A673 (cell line): ENCODE measurements around the gene GSG1L.

Source experiments
- EZH2 ChIP-seq: fragments of 200-600 bp; sonication (generic); IDR thresholded peaks from 2 replicates; pipeline ENCODE4 v1.6.1; 2017; ENCODE audit warnings: borderline replicate concordance, low read depth, mild to moderate bottlenecking, mixed read lengths, antibody characterized with exemption, low read length; ENCODE audit not compliant: poor library complexity, severe bottlenecking
- TF ChIP-seq, protein P1 (sequence below): fragments of 300-800, 200-600 bp; sonication (generic); conservative IDR thresholded peaks from 2 replicates; pipeline ENCODE4 v1.5.1; 2017; ENCODE audit warnings: low read depth, mild to moderate bottlenecking, antibody characterized with exemption, low read length, moderate library complexity, mixed read lengths

DNA sequence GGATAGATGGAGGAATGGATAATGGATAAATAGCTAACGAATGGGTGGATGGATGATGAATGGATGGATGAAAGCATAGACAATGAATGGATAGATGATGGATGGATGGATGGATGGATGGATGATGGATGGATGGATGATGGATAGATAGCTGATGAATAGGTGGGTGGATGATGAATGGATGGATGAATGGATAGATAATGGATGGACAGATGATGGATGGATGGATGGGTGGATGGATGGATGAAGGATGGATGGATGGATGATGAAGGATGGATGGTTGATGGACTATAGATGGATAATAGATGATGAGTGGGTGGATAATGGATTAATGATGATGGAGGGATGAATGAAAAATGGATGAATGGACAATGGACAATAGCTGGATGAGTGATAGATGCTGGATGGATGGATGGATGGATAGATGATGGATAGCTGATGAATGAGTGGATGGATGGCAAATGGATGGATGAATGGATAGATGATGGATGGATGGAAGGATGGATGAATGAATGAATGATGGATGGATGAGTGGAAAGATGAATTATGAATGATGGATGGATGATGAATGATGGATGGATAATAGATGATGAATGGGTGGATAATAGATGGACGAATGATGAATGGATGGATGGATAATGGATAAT is 273.8 kb downstream of the GSG1L start:
- TF ChIP-seq, protein P1, sequence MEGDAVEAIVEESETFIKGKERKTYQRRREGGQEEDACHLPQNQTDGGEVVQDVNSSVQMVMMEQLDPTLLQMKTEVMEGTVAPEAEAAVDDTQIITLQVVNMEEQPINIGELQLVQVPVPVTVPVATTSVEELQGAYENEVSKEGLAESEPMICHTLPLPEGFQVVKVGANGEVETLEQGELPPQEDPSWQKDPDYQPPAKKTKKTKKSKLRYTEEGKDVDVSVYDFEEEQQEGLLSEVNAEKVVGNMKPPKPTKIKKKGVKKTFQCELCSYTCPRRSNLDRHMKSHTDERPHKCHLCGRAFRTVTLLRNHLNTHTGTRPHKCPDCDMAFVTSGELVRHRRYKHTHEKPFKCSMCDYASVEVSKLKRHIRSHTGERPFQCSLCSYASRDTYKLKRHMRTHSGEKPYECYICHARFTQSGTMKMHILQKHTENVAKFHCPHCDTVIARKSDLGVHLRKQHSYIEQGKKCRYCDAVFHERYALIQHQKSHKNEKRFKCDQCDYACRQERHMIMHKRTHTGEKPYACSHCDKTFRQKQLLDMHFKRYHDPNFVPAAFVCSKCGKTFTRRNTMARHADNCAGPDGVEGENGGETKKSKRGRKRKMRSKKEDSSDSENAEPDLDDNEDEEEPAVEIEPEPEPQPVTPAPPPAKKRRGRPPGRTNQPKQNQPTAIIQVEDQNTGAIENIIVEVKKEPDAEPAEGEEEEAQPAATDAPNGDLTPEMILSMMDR: no peak
- TF ChIP-seq EZH2: no peak
